Hypothalamus (tissue), 51 donors: ENCODE results near the gene GALNTL6.
"Not testable (repeated sequence)": the region's sequence is repeated elsewhere in the genome, so short reads cannot be mapped to it uniquely, and the experiment has no call there.

Source experiments
- DNase-seq, 51 donors: peaks; one replicate each; lab custom pipeline; 2025; lab: John Stamatoyannopoulos, UW

Gene GALNTL6

DNA sequence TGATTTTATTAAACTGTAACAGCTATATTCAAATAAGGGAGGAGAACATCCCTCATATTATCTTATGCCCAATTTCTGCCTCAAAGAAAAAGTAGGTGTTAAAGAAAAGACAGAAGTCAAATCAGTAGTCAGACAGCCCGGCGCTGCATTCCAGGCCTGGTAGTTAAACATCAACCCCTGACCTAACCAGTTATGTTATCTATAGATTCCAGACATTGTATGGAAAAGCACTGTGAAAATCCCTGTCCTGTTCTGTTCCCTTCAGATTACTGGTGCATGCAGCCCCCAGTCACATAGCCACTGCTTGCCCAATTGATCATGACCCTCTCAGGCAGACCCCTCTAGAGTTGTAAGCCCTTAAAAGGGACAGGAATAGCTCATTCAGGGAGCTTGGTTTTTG, 1085.5 kb downstream of the GALNTL6 start:
- no peak for DNase-seq

DNA sequence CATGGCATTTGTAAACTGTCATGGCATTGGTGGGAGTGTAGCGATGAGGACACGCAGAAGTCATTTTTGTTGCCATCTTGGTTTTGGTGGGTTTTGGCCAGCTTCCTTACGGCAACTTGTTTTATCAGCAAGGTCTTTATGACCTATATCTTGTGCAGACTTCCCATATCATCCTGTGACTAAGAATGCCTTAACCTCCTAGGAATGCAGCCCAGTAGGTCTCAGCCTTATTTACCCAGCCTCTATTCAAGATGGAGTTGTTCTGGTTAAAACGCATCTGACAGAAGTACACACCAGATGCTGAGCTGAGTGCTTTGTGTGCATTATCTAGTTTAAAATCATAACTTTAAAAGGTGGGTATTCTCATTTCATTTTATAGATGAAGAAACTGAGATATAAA, 1086.7 kb downstream of the GALNTL6 start:
- DNase-seq = no peak

DNA sequence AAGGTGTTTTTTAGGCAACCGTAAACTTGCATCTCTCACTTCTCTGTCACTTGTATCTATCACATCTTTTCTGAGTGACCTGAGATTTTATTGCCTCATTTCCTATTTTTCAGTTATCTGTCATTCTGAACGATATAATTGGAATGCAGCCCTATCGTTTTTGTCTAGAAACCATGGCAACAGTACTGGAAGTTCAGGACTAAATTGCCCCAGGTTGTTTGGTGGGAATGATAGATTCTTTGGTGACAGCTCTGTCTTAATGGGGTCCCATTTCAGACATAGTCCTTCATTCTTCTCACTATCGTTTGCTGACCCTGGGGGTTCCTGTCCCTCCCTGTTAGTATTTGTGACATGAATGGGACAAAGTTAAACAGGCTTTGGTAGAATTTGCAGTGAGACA, 1087.7 kb downstream of the GALNTL6 start:
- no peak for DNase-seq

DNA sequence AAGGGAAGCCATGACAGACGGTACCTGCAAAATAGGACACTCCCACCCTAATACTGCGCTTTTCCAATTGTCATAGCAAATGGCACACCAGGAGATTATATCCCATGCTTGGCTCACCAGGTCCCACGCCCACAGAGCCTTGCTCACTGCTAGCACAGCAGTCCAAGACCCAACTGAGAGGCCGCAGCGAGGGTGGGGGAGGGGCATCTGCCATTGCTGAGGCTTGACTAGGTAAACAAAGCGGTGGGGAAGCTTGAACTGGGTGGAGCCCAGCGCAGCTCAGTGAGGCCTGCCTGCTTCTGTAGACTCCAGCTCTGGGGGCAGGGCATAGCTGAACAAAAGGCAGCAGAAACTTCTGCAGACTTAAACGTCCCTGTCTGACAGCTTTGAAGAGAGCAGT, 1099.3 kb downstream of the GALNTL6 start:
- not testable (repeated sequence) for DNase-seq

DNA sequence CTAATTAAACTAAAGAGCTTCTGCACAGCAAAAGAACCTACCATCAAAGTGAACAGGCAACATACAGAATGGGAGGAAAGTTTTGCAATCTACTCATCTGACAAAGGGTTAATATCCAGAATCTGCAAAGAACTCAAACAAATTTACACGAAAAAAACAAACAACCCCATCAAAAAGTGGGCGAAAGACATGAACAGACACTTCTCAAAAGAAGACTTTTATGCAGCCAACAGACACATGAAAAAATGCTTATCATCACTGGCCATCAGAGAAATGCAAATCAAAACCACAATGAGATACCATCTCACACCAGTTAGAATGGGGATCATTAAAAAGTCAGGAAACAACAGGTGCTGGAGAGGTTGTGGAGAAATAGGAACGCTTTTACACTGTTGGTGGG, 1104.2 kb downstream of the GALNTL6 start:
- DNase-seq = not testable (repeated sequence)

DNA sequence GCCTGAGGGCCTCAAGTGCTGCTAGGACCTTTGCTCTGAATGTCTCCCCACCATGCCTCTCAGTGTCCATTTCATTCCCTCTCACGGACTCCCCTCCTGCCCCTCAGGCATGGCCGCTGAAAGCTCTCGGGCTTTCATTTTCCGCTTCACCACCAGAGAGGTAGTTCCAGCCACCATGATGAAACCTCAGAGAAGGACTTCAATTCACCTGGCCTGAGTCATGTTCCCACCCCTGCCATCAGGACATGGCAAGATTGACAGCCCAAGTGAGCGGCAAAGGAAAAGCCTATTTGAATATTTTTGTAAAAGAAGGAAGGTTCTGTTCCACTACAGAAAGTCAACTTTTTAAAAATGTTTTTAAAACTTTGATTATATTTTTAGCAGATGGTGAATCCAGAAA, 1106.1 kb downstream of the GALNTL6 start:
- no peak for DNase-seq

DNA sequence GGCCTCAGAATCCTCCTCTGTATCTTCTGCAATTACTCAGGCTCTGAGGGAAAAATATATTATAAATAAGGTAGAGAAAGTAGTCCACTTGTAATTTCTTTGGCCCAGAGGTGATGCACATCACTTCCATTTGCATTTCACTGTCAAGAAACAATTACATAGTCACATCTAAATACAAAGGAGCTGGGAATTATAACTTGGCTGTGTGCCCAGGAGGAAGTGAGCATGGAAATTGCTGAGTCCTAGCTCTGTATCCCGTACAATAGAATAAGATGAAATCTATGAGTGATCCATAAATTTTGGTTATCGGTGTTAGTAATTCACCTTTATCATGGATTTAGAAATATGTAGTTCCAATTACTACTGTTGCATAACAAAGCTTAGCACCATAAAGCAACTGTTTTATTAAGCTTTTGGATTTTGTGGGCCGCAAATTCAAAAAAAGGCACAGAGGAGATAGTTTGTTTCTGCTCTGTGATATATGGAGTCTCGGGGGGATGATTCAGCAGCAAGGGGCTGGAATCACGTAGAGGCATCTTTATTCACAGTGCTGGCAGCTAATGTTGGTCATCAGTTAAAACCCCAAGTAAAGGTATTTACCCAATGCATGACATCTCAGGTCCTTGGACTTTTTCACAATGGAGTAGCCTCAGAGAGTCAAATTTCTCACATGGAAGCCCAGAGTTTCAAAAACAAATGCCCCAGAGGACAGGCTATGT, 1114.1 kb downstream of the GALNTL6 start:
- no peak for DNase-seq

DNA sequence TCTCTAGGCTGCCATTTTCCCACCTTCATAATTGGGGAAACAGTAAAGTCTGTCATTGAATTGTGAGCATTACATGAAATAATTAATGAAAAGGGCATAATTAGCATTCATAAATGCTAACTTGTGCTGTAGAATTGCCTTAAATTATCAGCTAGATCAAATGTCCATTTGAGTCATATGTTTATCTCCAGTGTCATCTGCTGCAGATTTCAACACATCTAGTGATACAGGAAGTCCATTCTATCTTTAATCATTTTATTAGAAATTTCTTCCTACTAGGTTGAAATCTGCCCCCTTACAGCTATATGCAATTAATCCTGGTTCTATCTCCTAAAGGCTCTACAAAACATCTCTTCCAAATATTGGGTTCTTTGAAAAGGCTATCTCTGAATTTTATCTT, 1115.1 kb downstream of the GALNTL6 start:
- no peak for DNase-seq

DNA sequence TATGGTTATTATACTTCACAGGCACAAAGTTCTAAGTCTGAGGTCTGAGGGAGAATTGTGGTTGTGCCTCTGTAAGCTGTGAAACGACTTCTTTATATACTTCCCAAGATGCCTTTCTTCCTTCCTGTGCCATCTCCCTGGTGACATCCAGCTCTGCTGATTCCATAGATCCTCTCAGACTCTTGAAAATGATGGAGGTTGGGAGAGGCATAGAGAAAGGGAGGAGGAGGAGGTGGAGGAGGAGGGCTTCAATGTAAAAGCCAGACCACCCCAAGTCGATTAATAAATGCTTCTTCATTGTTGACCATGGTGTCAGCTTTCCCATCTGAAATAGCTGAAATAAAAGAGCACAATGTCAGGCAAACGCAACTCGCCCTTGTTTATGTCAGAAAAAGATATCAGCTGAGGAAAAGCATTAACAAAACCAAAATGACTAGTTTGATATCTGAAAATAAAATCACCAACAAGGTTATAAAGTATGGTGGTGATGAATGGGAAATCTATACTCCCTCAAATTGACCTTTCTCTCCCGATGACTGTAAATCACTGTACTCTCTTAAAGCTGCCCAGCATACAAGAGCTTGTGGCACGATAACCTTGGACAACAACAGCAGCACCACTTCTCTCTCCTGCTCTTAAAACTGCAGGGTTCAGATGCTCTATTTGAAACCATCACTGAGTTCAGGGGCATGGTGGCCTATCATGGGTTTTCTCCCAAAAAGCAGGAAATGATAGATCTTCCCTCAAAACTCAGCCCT, 1125.0 kb downstream of the GALNTL6 start:
- no peak for DNase-seq

DNA sequence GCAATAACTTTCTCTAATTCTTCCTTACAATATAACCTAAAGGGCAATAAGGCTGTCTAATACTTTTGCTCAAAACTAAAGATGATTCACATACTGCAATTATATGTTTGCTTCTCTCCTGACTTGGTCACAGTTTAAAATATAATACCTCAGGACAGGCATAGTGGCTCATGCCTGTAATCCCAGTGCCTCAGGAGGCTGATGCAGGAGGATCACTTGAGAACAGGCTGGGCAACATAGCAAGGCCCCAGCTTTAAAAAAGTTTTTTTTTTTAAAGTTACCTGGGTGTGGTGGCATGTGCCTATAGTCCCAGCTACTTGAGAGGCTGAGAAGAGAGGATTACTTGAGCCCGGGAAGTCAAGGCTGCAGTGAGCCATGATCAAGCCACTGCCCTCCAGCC, 1125.7 kb downstream of the GALNTL6 start:
- no peak for DNase-seq

DNA sequence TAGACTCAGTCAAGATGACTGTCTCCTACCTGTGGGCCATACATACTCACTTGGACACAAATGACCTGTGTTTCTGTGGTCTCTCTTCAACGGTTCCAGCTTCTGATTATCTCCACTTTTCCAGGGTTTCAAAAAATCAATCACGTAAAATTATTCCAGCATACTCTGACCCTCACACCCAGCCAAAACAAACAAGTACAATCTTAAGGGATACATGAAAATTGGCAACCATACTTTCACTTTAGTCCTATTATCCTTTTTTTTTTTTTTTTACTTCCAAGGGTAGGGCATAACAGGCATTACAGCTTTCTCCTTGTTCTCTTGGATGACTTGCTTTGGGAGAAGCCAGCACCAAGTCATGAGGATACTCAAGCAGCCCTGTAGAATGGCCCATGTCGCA, 1129.6 kb downstream of the GALNTL6 start:
- DNase-seq = no peak

DNA sequence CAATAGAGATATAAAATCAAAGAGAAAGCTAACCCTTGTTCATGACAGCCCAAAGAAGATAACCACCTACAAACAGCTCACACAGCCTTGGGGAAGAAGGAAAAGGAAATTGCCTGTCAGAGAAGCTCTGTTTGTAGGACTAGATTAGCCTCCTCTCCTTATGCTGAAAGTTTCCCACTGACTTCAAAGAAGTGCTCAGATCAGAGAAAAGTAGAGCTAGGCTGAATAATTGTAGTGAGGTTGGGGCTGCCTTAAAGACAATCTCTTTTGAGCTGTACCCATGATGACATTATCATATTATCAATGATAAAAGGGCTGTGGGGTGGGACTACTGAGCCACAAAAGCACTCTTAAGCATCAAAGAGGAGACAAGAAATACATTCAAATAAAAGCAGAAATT, 1132.4 kb downstream of the GALNTL6 start:
- DNase-seq = no peak

DNA sequence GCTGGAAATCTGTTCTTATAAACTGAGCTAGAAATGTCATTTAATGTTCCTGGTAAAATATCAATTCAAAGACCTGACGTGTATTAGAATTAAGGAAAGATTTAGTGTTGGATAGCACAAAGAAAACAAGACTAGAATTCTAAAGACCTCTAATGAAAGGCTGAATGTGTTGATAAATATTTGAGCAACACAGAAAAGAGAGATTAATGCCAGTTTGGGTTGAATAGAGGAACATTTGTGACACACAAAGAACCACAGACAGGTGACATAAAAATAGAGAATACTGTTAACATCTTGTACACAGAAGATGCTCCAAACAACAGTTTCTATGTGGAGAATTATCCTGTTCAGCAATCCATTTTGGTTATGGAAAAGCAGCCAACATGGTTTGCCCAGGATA, 1133.3 kb downstream of the GALNTL6 start:
- DNase-seq = no peak

DNA sequence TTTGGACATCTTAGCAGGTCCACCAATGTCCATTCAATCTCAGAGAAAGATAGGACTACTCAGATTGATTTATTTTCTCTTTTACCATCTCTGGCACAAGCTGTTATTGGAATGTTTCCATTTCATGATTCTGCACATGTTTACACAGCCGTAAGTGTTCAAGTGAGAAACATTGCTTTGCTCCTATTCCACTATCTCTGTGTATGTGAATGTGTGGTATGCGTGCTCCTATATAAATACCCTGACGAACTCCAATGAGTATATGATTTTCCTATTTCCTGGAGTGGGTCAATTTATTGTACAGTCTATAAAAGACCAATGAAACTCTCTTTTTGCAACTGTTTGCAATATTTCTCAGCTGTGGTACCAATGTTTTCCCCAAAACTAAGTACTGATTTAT, 1134.4 kb downstream of the GALNTL6 start:
- no peak for DNase-seq

DNA sequence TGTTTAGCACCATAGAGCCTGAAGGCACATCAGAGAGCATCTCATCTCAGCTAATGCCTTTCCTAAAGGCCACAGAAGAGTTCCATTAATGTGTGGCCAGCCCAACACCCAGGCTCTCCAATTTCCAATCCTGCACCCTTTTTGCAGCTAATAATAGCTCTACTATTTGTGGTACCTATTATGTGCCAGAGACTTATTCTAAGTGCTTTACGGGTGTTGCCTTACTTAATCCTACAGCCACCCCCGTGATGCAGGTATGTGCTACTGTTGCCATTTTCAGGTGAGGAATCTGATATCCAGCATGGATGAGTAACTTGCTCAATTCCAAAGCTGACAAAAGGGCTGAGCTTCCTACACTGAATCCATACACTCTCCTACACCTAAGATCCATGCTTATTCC, 1137.8 kb downstream of the GALNTL6 start:
- no peak for DNase-seq

DNA sequence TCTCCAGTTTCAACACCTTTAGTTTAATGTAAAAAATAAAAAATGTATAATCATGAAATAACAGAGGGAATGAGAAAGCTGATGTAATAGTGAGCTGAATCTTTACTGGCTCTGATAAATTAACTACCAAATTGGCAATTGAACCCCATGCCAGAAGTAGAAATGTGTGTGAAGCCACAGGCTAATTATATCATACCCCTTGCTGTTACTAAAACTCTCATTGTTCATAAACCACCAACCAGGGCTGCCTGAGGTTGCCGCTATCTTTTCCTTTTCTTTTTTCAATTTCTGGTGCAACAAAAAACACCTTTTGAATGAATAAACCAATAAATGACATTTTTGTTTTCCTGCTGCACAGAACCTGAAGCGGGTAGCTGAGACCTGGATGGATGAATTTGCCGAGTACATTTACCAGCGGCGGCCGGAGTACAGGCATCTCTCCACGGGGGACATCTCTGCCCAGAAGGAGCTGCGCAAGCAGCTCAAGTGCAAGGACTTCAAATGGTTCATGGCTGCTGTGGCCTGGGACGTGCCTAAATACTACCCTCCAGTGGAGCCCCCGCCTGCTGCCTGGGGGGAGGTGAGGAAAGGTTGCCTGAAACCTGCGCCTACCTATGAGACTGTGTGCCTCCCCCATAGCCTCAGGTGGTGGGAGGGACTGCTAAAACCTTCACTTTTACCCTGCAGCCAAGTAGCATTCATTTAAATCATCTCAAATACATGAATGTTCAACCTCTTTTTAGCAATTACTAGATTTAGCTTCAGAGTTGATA, 1138.7 kb downstream of the GALNTL6 start:
- no peak for DNase-seq

DNA sequence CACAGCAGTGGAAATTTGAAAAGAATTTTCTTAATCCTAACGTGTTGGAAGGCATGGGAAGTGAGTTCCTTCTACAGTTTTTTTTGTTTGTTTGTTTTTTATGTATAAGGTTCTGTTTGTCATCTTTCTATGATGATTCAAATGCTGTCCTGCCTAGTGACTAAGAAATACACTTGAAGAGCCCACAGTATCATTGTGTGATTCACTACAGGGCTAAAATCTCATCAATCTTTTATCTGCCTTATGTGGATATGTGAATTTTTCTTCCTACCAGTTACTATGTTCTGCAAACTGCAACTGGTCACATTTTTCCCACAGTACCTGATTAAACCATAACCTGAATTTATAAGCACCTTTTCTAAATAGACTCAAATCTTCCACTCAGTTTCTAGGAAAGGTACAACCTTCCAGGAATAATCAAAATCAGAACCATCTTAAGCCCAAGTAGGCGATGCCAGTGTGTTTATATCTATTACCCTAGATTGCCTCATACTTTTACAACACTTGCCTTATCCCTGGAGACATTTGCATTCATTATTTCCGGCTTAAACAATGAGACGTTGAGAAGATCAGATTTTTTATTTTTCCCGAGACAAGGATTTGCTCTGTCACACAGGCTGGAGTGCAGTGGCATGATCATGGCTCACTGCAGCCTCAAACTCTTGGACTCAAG, 1140.8 kb downstream of the GALNTL6 start:
- DNase-seq = no peak

DNA sequence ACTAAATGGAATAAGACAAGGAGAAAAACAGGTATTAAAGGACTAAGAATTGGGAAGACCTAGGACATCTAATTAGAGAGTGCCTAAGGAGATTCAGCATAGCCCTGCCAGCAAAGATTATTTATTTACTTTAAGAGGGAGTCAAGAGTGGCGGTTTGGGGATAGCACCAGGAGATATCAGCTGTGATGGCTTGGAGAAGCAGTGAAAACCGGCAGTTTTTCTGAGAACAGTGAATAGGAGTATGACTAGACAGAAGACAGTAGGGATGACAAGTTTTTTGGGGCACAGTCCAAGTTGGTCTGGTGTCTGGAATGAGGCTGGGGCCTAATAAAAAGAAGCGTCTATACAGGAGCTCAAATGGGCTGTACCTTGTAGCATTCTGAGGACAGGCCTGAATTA, 1143.1 kb downstream of the GALNTL6 start:
- not testable (repeated sequence) for DNase-seq

DNA sequence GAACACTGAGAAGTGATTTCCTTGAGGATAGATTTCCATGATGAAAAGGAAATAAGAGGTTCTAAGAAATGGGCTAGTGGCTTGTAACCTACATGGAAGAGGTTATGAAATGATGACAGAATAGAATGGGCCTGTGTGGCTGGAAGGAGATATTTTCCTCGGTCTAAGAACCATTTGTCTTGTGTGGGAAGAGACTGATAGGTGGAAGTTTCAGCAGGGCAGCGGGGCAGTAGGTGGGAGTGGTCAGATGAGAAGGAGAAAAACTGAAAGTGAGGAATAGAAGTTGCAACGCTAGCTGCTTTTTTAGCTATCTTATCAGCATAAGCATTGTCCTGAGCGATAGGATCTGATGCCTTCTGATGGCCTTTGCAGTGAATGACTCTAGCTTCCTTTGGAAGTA, 1144.0 kb downstream of the GALNTL6 start:
- no peak for DNase-seq

DNA sequence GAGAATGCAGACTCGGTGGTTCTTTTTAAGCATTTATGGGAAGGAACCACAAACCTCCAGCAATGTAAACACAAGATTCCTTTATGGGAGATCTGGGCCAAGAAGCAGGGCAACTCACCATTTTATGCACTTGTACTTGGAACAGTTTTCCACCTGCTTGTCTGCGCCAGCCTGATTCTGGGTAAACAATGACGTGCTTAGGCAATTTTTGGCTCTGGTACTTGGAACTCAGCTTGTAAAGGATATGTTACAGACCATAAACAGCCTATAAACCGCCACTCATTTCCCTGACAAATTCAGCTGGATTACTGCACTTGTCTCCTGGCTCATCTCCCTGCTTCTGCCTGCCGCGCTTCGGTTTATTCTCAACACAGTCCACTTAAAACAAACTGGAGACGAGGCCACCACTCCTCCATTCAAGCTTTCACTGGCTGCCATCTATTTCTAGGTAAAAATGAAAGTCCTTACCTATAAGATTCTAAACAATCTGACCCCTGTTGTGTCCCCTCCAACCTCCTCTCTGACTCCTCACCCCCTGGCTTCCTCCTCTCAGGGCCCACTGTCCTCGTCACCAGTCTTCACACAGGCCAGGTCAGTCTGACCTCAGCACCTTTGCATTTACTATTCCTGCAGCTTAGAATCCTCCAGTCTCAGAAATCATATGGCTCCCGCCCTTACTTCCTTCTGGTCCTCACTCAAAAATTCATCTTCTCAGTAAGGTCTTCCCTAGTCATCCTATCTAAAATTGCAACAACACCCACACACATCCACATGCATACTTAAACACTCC, 1149.6 kb downstream of the GALNTL6 start:
- peak in 1 of 51 donors; percentile 16 for DNase-seq
